Effector memory CD8-positive, alpha-beta T cell (primary cell): Measurements from ENCODE around the gene RAB21.

Experiments used
- ATAC-seq: fragments of 150-1000 bp; cut with Tn5 transposase; replicated peaks from 2 replicates; pipeline ENCODE4 v1.10.0; 2021; ENCODE audit warnings: mild to moderate bottlenecking, moderate library complexity
- DNase-seq, 3 experiments: peaks; one replicate each; pipeline ENCODE4 v3.0.0; 2021
- H3K27ac Mint-ChIP-seq, 2 donors: one replicate each; pipeline ENCODE4 v1.8.0; 2022; ENCODE audit warnings: mild to moderate bottlenecking in 2 of 2, mixed read lengths in 2 of 2, moderate library complexity in 2 of 2
- H3K27me3 Mint-ChIP-seq, 2 donors: one replicate each; pipeline ENCODE4 v1.8.0; 2022; ENCODE audit warnings: mixed read lengths in 2 of 2
- H3K36me3 Mint-ChIP-seq: one replicate; pipeline ENCODE4 v1.8.0; 2022; ENCODE audit warnings: mild to moderate bottlenecking, moderate library complexity, mixed read lengths; ENCODE audit not compliant: insufficient read depth
- H3K4me1 Mint-ChIP-seq, 2 donors: one replicate each; pipeline ENCODE4 v1.8.0; 2022; ENCODE audit warnings: low read depth in 2 of 2, mixed read lengths in 2 of 2
- H3K4me3 Mint-ChIP-seq, 2 donors: one replicate each; pipeline ENCODE4 v1.8.0; 2022; ENCODE audit warnings: mild to moderate bottlenecking in 2 of 2, mixed read lengths in 2 of 2, moderate library complexity in 2 of 2
- H3K9me3 Mint-ChIP-seq, 2 donors: one replicate each; pipeline ENCODE4 v1.8.0; 2022; ENCODE audit warnings: mixed read lengths in 2 of 2

The RAB21 gene

GRCh38 chr12:71840231-71840847, 85.7 kb downstream of the RAB21 start:
- Mint-ChIP-seq H3K27me3 (peaks cover 6 to 8% of the 10 kb centered on the region in 2 donors), H3K4me1 (peaks cover 28 to 33% of the 10 kb centered on the region in 2 donors), H3K27ac (peak overlapping the region; percentile 98), H3K4me3 (peak overlapping the region; percentile 90 to 94), H3K36me3 (peaks cover 30% of the 10 kb centered on the region), H3K9me3 (no peaks in the 10 kb centered on the region)
- peak; percentile 14 for ATAC-seq
- DNase-seq: peak in 2 of 3 experiments; percentile 5 to 33

GRCh38 chr12:71846322-71846940, 91.8 kb downstream of the RAB21 start:
- H3K36me3 Mint-ChIP-seq: peaks cover 21% of the 10 kb centered on the region
- ATAC-seq: peak; percentile 69

GRCh38 chr12:71848212-71848611, 93.5 kb downstream of the RAB21 start:
- Mint-ChIP-seq H3K9me3 (peaks cover 0 to 3% of the 10 kb centered on the region in 2 donors), H3K36me3 (peaks cover 5% of the 10 kb centered on the region), H3K4me1 (peaks cover 8 to 20% of the 10 kb centered on the region in 2 donors), H3K27ac (no peak overlapping the region), H3K27me3 (no peaks in the 10 kb centered on the region), H3K4me3 (no peak overlapping the region)
- ATAC-seq (no peak), DNase-seq (no peak)

More at GRCh38 chr12:71846322-71846940, 91.8 kb downstream of the RAB21 start:
- no peak overlapping the region for H3K27ac Mint-ChIP-seq
- no peaks in the 10 kb centered on the region for H3K27me3 Mint-ChIP-seq
- H3K4me1 Mint-ChIP-seq: peaks cover 7 to 20% of the 10 kb centered on the region in 2 donors
- no peak overlapping the region for H3K4me3 Mint-ChIP-seq
- no peak for DNase-seq
- H3K9me3 Mint-ChIP-seq: no peaks in the 10 kb centered on the region

- H3K4me1 Mint-ChIP-seq: peaks cover 16 to 30% of the 10 kb centered on the region in 2 donors
- no peak overlapping the region for H3K4me3 Mint-ChIP-seq
- no peaks in the 10 kb centered on the region for H3K27me3 Mint-ChIP-seq
- no peak for DNase-seq
- no peak for ATAC-seq
- peaks cover 0 to 3% of the 10 kb centered on the region in 2 donors for H3K9me3 Mint-ChIP-seq
- H3K36me3 Mint-ChIP-seq: peaks cover 5% of the 10 kb centered on the region
- H3K27ac Mint-ChIP-seq: no peak overlapping the region
Measured at GRCh38 chr12:71849109-71849851, 94.6 kb downstream of the RAB21 start.
